GM12865 (cell line): ENCODE data around the gene TJP3.
A peak's percentile ranks its signal among the peaks of the same experiment; 100 is the strongest.

Experiments used
- DNase-seq: peaks from one replicate; pipeline ENCODE4 v3.0.0; 2010; ENCODE audit warnings: low read depth
- H3K4me3 ChIP-seq: 2 replicates; pipeline ENCODE4 v1.5.1; 2011; ENCODE audit warnings: mild to moderate bottlenecking, low read depth, low read length, control low read depth
- CTCF ChIP-seq: IDR thresholded peaks from 2 replicates; pipeline ENCODE4 v1.5.1; 2011; ENCODE audit warnings: low read length, control low read depth, low read depth, inconsistent platforms; ENCODE audit not compliant: insufficient read depth; ENCODE audit errors: missing control alignments

Gene TJP3

DNA sequence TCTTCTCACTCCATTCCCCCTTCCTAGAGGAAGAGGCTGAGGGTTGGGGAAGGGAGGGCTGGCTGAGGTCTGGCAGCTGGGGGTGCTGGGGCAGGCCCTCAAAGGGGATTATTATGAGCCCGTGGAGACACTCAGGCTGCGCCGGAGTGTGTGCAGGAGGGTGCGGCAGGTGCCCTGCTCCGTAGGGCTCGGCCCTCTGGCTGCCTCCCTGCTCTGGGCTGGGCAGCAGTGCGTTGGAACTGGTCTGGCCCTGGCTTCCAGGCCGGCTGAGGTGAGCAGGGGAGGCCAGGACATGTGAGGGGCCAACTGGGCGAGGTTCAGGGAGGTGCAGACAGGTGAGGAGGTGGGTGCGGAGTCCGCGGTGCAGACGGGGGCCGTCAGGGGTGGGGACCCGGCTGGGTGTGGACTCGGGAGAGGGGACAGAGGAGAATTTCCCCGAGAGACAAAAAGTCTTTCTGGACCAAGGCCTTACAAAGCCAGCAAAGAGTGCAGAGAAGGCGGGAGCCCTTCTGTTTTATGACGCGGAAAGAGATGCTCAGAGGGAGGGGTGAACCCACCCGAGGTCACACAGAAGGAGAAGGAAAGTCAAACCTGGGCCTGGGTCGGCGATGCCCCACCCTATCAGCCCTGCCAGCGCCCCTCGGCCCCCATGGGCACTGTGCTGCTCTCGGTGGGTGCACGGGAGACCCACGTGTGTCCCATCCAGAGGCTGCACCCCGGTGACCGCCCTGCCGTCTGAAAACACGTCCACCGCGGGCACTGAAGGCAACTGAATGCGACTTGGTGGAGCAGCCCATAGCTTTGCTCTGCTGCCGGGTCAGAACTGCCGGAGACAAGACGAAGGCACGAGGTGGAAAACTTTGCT is 38.9 kb upstream of the TJP3 start:
- TF ChIP-seq CTCF, result no peak
- H3K4me3 ChIP-seq, result no peak overlapping the region
- no peak for DNase-seq

DNA sequence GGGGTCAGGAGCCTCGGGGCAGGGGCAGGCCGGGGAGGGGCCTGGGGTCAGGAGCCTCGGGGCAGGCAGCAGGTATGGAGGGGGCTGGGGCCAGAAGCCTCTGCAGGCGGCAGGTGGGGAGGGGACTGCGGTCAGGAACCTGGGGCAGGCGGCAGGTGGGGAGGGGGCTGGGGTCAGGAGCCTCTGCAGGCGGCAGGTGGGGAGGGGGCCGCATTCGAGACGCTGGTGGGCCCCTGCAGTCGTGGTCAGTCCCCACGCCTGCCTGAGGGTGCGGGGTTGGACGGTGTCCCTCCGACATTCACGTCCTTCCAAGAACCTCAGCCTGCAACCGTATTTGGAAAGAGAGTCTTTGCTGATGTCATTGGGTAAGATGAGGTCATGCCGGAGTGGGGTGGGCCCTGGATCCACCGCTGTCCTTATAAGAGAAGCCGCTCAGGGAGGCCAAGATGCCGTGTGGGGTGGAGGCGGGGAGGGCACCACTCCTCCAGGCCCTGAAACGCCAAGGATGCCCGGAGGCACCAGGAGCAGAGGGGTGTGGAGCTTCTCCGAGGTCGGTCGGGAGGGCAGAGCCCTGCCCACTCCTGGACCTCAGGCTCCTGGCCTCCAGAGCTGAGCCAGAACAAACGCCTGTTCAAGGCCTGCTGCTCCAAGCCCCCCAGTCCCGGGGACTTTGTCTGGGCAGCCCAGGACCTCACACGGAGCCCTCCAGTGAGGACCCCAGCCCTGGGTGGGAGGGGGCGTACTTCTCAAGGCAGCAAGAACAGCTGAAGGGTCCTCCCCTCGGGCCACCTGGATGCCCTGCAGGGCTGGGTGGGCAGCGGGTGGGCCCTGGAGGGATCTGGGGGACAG is 38.0 kb upstream of the TJP3 start:
- H3K4me3 ChIP-seq, result no peak overlapping the region
- no peak for DNase-seq
- TF ChIP-seq CTCF, result no peak

DNA sequence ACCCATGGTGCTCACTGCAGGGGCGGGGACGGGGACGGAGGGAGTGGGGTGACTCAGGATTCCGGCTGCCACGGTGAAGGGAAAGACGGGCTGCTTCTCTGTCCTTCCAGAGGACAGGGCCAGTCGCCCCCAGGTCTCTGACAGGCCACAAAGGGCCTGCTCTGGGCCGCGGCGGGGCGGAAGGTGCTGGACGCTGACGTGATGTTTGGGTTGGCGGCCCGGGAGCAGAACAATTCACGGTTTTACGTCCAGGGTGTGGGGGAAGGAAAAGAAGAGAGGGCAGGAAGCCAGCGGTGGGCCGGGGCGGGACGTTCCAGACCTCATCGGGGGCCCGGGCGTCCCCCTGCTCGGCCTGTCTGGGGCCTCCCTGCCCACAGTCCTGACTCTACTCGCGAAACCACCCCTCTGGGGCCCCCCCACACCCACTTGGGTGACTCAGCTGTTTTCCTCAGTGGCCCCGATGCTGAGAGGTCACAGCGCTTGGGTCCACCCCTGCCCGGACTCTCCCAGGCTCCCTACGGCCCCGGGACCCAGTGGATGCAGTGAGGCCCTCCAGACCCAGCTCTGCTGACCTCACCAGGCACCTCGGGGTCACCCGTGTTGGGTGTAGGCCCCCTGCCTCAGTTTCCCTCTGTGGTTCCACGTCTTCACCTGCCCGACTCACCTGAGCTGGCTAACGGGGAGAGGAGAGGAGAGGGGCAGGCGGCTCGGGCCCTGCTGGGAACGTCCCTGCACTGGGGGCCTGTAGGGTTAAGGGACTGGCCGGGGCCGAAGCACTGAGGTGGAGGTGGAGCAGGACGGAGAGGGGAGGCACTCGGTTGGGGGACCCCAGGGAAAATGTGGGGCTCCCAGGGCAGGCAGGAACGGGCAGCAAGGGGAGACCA is 37.1 kb upstream of the TJP3 start:
- TF ChIP-seq CTCF, result no peak
- peak overlapping the region; percentile 32 for H3K4me3 ChIP-seq
- peak; percentile 55 for DNase-seq

DNA sequence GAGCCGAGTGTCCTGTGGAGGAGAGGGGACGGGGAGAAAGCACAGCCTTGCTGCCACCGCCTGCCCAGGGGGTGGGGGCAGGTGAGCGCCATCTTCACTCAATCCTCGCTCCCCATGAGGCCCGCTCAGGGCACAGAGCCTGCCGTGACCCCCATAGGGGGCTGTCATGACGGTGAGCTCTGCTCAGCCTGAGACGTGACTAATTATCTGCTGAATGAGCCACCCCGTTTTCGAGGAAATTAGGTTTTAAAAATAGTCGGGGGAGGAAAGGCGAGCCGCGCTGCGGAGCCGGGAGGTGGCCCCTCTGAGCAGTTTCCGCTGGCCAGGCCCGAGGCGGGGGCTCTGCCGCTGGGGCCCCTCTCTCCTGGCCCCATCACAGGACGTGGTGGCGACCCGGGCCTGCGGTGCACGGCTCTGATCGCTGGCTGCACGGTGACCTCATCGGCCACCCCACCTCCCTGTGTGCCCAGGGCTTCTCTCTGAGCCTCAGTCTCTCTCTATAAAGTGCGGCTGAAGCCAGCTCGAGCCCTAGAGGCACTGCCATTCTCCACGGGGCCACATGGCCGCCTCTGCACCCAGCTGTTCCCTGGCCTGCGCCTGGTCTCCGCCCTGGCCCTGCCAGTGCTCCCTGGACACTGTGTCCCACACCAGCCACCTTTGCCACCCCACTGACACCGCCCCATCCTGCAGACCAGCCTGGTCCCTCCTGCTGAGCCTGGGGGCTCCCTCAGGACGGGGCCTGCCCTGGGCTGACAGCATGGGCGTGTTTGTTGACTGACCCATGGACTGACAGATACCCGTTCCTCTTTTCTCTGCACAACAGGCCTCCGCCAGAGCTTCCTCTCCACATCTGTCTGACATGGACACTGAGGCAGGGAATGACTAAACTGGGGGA is 36.3 kb upstream of the TJP3 start:
- TF ChIP-seq CTCF, result no peak
- DNase-seq, result no peak
- no peak overlapping the region; the same call in 1 of the 2 replicates for H3K4me3 ChIP-seq

GRCh38 chr19:3672575-3672948 is 35.6 kb upstream of the TJP3 start:
- no peak for TF ChIP-seq CTCF
- H3K4me3 ChIP-seq, result no peak overlapping the region
- no peak for DNase-seq

DNA sequence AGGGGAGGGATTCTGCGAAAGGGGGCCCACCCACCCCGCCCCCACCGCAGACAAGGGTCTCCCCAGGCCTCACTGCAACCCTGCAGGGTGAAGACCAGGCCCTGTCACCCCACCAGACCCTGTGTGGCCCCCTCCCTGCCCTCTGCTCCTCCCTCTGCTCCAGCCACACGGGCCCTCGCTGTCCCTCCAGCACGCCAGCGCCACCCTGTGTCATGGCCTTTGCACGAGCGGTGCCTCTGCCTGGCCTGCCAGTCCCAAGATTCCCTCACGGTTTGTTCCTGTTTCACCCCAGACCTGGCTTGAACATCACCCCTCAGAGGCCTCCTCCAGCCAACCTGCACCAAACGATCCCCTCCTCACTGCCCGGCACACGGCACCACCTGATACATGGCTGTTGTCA is 35.2 kb upstream of the TJP3 start:
- no peak overlapping the region for H3K4me3 ChIP-seq
- no peak for TF ChIP-seq CTCF
- no peak for DNase-seq
